HG02884 (cell line): Measurements from ENCODE around the gene INS.
"Not testable (repeated sequence)": the region's sequence is repeated elsewhere in the genome, so short reads cannot be mapped to it uniquely, and the experiment has no call there.

Experiments
- ATAC-seq: cut with Tn5 transposase; IDR thresholded peaks from one replicate; pipeline ENCODE4 v1.9.1; 2021; ENCODE audit warnings: mild to moderate bottlenecking, moderate library complexity; ENCODE audit not compliant: unreplicated experiment

Gene INS

GRCh38 chr11:2199466-2200341 lies 38.7 kb upstream of the INS start:
- no peak for ATAC-seq

GRCh38 chr11:2198621-2199365 lies 37.8 kb upstream of the INS start:
- ATAC-seq, result no peak

GRCh38 chr11:2197771-2198520 lies 36.9 kb upstream of the INS start:
- no peak for ATAC-seq

- ATAC-seq, result no peak
Measured at GRCh38 chr11:2196970-2197770, 36.2 kb upstream of the INS start.

- ATAC-seq, result no peak
Measured at GRCh38 chr11:2195756-2196088, 34.7 kb upstream of the INS start.

- no peak for ATAC-seq
Measured at GRCh38 chr11:2194877-2195755, 34.1 kb upstream of the INS start.

- not testable (repeated sequence) for ATAC-seq
Measured at GRCh38 chr11:2193888-2194595, 33.0 kb upstream of the INS start.

GRCh38 chr11:2193099-2193887 lies 32.3 kb upstream of the INS start:
- ATAC-seq, result no peak

GRCh38 chr11:2192435-2192834 lies 31.4 kb upstream of the INS start:
- ATAC-seq, result no peak

GRCh38 chr11:2191883-2192282 lies 30.9 kb upstream of the INS start:
- no peak for ATAC-seq

GRCh38 chr11:2190657-2191471 lies 29.9 kb upstream of the INS start:
- ATAC-seq, result no peak

GRCh38 chr11:2189938-2190656 lies 29.1 kb upstream of the INS start:
- no peak for ATAC-seq

GRCh38 chr11:2188745-2189144 lies 27.7 kb upstream of the INS start:
- no peak for ATAC-seq

GRCh38 chr11:2187280-2187707 lies 26.3 kb upstream of the INS start:
- ATAC-seq, result no peak

GRCh38 chr11:2186669-2187279 lies 25.8 kb upstream of the INS start:
- no peak for ATAC-seq

GRCh38 chr11:2185324-2186085 lies 24.5 kb upstream of the INS start:
- ATAC-seq, result no peak
